ENCODE data around the gene MAT2A. TPM values are rescaled to one million over a fixed set of nuclear protein-coding genes. Genes with fewer than 3 reads are reported as not detected.

Gene MAT2A
- total RNA-seq, 1 experiment from 2014 or later = 250 TPM

DNA sequence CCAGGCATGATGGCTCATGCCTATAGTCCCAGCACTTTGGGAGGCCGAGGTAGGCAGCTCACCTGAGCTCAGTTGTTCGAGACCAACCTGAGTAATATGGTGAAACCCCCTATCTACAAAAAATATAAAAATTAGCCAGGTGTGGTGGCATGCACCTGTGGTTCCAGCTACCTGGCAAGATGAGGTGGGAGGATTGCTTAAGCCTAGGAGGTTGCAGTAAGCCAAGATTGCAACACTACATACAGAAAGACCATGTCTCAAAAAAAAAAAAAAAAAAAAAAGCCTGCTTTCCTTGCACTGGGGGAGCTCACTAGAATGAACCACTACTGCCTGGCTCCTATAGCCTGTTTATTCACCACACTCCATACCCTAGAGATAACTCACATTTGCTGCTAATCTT lies 7.4 kb upstream of the MAT2A start:
- ChIA-PET CTCF (interaction anchor here (0.5 to 1.0 kb wide), 3 partner anchors 20 to 783 kb away, joined by 3 to 4 read pairs (median 3); partner anchors contain the start of gene GGCX), POLR2A (interaction anchor here (0.6 to 0.7 kb wide), 3 partner anchors 71 to 205 kb away, joined by 4 to 15 read pairs (median 7); partner anchors contain the start of gene TMEM150A)
- H3K27me3 Mint-ChIP-seq (ENCODE audit: insufficient read depth, unreplicated experiment) = peaks cover 2% of the 10 kb centered on the region
- H3K4me1 Mint-ChIP-seq (ENCODE audit: low read depth, unreplicated experiment) = peaks cover 14% of the 10 kb centered on the region
- H3K27ac Mint-ChIP-seq (ENCODE audit: unreplicated experiment) = no peak overlapping the region
- TF ChIP-seq CTCF (IDR thresholded peaks at IDR 0.05; ENCODE audit: insufficient read depth in 1 of 2, low read depth in 1 of 2, low read length in 1 of 2, severe bottlenecking in 1 of 2, unreplicated experiment in 1 of 2) = no peak
- no peaks in the 10 kb centered on the region for H3K36me3 Mint-ChIP-seq (ENCODE audit: insufficient read depth, unreplicated experiment)
- H3K4me3 Mint-ChIP-seq (ENCODE audit: unreplicated experiment) = no peak overlapping the region
- H3K4me3 ChIP-seq (ENCODE audit: low read depth, low read length) = no peak overlapping the region
- intact Hi-C loops (cut with micrococcal nuclease; ENCODE audit: unreplicated experiment) = no loop called here
- H3K9me3 Mint-ChIP-seq (ENCODE audit: unreplicated experiment) = no peaks in the 10 kb centered on the region
- no peaks in the 10 kb centered on the region for H3K4me1 ChIP-seq
- no TSS peak for BruUV-seq (replicated peaks)
- no peaks in the 10 kb centered on the region for H3K27me3 ChIP-seq (replicated peaks; ENCODE audit: control insufficient read depth, insufficient read depth, low read length)
- H3K9me3 ChIP-seq = no peaks in the 10 kb centered on the region
- H3K36me3 ChIP-seq (ENCODE audit: control insufficient read depth, insufficient read depth, low read length) = no peaks in the 10 kb centered on the region
- DNase-seq = no peak

DNA sequence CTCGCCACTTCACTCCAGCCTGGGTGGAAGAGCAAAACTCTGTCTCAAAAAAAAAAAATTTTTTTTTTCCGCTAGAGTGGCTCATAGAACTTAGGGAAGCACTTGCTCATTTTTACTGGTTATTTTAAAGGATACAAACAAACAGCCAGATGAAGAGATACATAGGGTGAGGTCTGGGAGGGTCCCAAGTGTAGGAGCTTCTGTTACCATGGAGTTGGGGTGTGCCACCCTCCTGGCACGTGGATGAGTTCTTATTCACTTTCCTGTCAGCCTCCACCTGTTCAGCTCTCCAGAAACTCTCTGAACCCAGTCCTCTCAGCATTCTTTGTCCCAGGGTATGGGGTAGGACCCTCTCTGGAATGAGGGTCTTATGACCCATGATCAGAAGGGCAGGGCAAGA lies 4.9 kb upstream of the MAT2A start:
- H3K36me3 ChIP-seq (ENCODE audit: control insufficient read depth, insufficient read depth, low read length) = no peaks in the 10 kb centered on the region
- TF ChIP-seq CTCF (IDR thresholded peaks at IDR 0.05; ENCODE audit: insufficient read depth in 1 of 2, low read depth in 1 of 2, low read length in 1 of 2, severe bottlenecking in 1 of 2, unreplicated experiment in 1 of 2) = no peak
- peaks cover 6% of the 10 kb centered on the region for H3K4me1 ChIP-seq
- H3K9me3 Mint-ChIP-seq (ENCODE audit: unreplicated experiment) = no peaks in the 10 kb centered on the region
- H3K27me3 Mint-ChIP-seq (ENCODE audit: insufficient read depth, unreplicated experiment) = peaks cover under 1% of the 10 kb centered on the region
- H3K4me3 Mint-ChIP-seq (ENCODE audit: unreplicated experiment) = no peak overlapping the region
- H3K4me3 ChIP-seq (ENCODE audit: low read depth, low read length) = no peak overlapping the region
- CTCF ChIA-PET = no interaction called here
- no peak overlapping the region for H3K27ac Mint-ChIP-seq (ENCODE audit: unreplicated experiment)
- H3K27me3 ChIP-seq (replicated peaks; ENCODE audit: control insufficient read depth, insufficient read depth, low read length) = no peaks in the 10 kb centered on the region
- H3K36me3 Mint-ChIP-seq (ENCODE audit: insufficient read depth, unreplicated experiment) = peaks cover 14% of the 10 kb centered on the region
- no TSS peak for BruUV-seq (replicated peaks)
- DNase-seq = no peak
- intact Hi-C loops (cut with micrococcal nuclease; ENCODE audit: unreplicated experiment) = no loop called here
- peaks cover 14% of the 10 kb centered on the region for H3K4me1 Mint-ChIP-seq (ENCODE audit: low read depth, unreplicated experiment)
- no peaks in the 10 kb centered on the region for H3K9me3 ChIP-seq
- POLR2A ChIA-PET = interaction anchor here (0.9 kb wide), 1 partner anchor 97 kb away, joined by 7 read pairs; no protein-coding TSS in a partner anchor

DNA sequence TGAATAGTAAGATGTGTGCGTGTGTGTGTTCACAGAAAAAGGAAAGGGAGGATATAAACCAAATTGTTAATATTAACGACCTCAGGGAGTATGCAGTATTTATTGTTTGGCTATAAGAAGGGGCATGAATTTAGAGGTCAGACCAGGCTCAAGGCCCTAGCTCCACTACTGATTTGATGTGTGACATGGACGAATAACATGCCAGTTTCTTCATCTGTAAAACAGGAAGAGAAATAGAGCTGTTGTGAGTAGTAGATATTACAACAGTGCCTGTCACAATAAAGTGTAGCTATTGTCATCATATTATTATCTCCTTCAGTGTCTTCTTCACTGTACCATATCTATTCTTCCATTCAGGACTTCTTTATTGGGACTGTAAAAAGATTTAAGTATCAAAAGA lies 4.1 kb upstream of the MAT2A start:
- Histone ChIP-seq H3K4me1 (peaks cover 6% of the 10 kb centered on the region), H3K36me3 (ENCODE audit: control insufficient read depth, insufficient read depth, low read length) (no peaks in the 10 kb centered on the region), H3K27me3 (replicated peaks; ENCODE audit: control insufficient read depth, insufficient read depth, low read length) (no peaks in the 10 kb centered on the region), H3K4me3 (ENCODE audit: low read depth, low read length) (no peak overlapping the region), H3K9me3 (no peaks in the 10 kb centered on the region)
- peaks cover 22% of the 10 kb centered on the region for H3K36me3 Mint-ChIP-seq (ENCODE audit: insufficient read depth, unreplicated experiment)
- no peak overlapping the region for H3K4me3 Mint-ChIP-seq (ENCODE audit: unreplicated experiment)
- H3K9me3 Mint-ChIP-seq (ENCODE audit: unreplicated experiment) = no peaks in the 10 kb centered on the region
- no peak for TF ChIP-seq CTCF (IDR thresholded peaks at IDR 0.05; ENCODE audit: insufficient read depth in 1 of 2, low read depth in 1 of 2, low read length in 1 of 2, severe bottlenecking in 1 of 2, unreplicated experiment in 1 of 2)
- no peaks in the 10 kb centered on the region for H3K27me3 Mint-ChIP-seq (ENCODE audit: insufficient read depth, unreplicated experiment)
- DNase-seq = no peak
- ChIA-PET CTCF (interaction anchor here (1.0 kb wide), 1 partner anchor 114 kb away, joined by 4 read pairs; no protein-coding TSS in a partner anchor), POLR2A (interaction anchor here (0.6 to 0.9 kb wide), 2 partner anchors 98 to 374 kb away, joined by 3 to 7 read pairs; no protein-coding TSS in a partner anchor)
- H3K4me1 Mint-ChIP-seq (ENCODE audit: low read depth, unreplicated experiment) = peaks cover 14% of the 10 kb centered on the region
- H3K27ac Mint-ChIP-seq (ENCODE audit: unreplicated experiment) = no peak overlapping the region
- intact Hi-C loops (cut with micrococcal nuclease; ENCODE audit: unreplicated experiment) = loop anchor here (5.0 kb wide), 1 partner anchor 208 kb away; the partner anchor contains the start of gene TGOLN2
- BruUV-seq (replicated peaks) = no TSS peak

All from Caco-2 (cell line).